SH-SY5Y (cell line): ENCODE measurements around the gene MRO.

Experiments used
- GATA2 ChIP-seq: IDR thresholded peaks from 2 replicates; pipeline ENCODE4 v1.6.1; 2011; ENCODE audit warnings: mild to moderate bottlenecking, low read depth, low read length
- GATA3 ChIP-seq: IDR thresholded peaks from 2 replicates; pipeline ENCODE4 v1.6.1; 2011; ENCODE audit warnings: low read depth, mild to moderate bottlenecking, low read length, moderate library complexity

- no peak for TF ChIP-seq GATA3
- no peak for TF ChIP-seq GATA2
These were observed 20.2 kb upstream of the MRO start for GRCh38 chr18:50839996-50840395.
